Liver (tissue), 9 donors: ENCODE measurements around the gene TCAIM. TPM values are rescaled to one million over a fixed set of nuclear protein-coding genes. Genes with fewer than 3 reads are reported as not detected.

Source experiments
- DNase-seq: peaks from one replicate; pipeline ENCODE4 v3.0.0-alpha.2; 2017; ENCODE audit warnings: low spot score
- H3K27ac ChIP-seq, 2 donors: one replicate each; pipeline ENCODE4 v1.7.0; 2013; ENCODE audit warnings: inconsistent platforms in 2 of 2, low read length in 2 of 2, control low read depth in 1 of 2, low read depth in 1 of 2, mild to moderate bottlenecking in 1 of 2
- H3K27me3 ChIP-seq, 4 donors: one replicate each; pipeline versions ENCODE4 v1.6.1 to v1.7.0; 2013; ENCODE audit warnings: low read length in 3 of 4, inconsistent platforms in 1 of 4, mild to moderate bottlenecking in 1 of 4, moderate library complexity in 1 of 4; ENCODE audit not compliant: control insufficient read depth in 4 of 4, insufficient read depth in 4 of 4
- H3K36me3 ChIP-seq, 4 donors: one replicate each; pipeline versions ENCODE4 v1.6.1 to v1.7.0; 2013; ENCODE audit warnings: low read length in 3 of 4, mild to moderate bottlenecking in 3 of 4, low read depth in 1 of 4, moderate library complexity in 1 of 4; ENCODE audit not compliant: control insufficient read depth in 4 of 4, insufficient read depth in 3 of 4
- H3K4me1 ChIP-seq, 4 donors: one replicate each; pipeline versions ENCODE4 v1.6.1 to v1.7.0; 2013; ENCODE audit warnings: low read length in 3 of 4, mild to moderate bottlenecking in 3 of 4, moderate library complexity in 1 of 4; ENCODE audit not compliant: control insufficient read depth in 4 of 4, insufficient read depth in 4 of 4
- H3K4me3 ChIP-seq, 3 donors: one replicate each; pipeline versions ENCODE4 v1.6.1 to v1.7.0; 2013; ENCODE audit warnings: low read length in 3 of 3, control low read depth in 1 of 3, low read depth in 1 of 3, mild to moderate bottlenecking in 1 of 3
- H3K9ac ChIP-seq, 2 donors: one replicate each; pipeline ENCODE4 v1.7.0; 2013; ENCODE audit warnings: low read length in 2 of 2, mild to moderate bottlenecking in 2 of 2, moderate library complexity in 2 of 2, control low read depth in 1 of 2, low read depth in 1 of 2
- H3K9me3 ChIP-seq, 4 donors: one replicate each; pipeline versions ENCODE4 v1.6.1 to v1.7.0; 2013; ENCODE audit warnings: low read length in 3 of 4; ENCODE audit not compliant: control insufficient read depth in 4 of 4
- FOXA2 ChIP-seq: IDR thresholded peaks from 2 replicates; pipeline ENCODE4 v1.6.1; 2016; ENCODE audit warnings: antibody characterized with exemption
- HNF4G ChIP-seq: IDR thresholded peaks from 2 replicates; pipeline ENCODE4 v1.6.1; 2016; ENCODE audit warnings: antibody characterized with exemption
- RAD21 ChIP-seq, 2 donors: IDR thresholded peaks; 2 replicates each; pipeline ENCODE4 v1.6.1; 2016; ENCODE audit warnings: antibody characterized with exemption in 2 of 2, mild to moderate bottlenecking in 2 of 2
- RXRA ChIP-seq, 2 donors: IDR thresholded peaks; 2 replicates each; pipeline ENCODE4 v1.6.1; 2017 to 2018; ENCODE audit warnings: antibody characterized with exemption in 2 of 2, mild to moderate bottlenecking in 1 of 2
- TAF1 ChIP-seq: conservative IDR thresholded peaks from 2 replicates; pipeline ENCODE4 v1.6.1; 2016; ENCODE audit warnings: antibody characterized with exemption, mild to moderate bottlenecking
- YY1 ChIP-seq: IDR thresholded peaks from 2 replicates; pipeline ENCODE4 v1.6.1; 2016; ENCODE audit warnings: antibody characterized with exemption, mild to moderate bottlenecking
- WGBS: extraction: QIAGEN DNeasy Blood & Tissue Kit; methylation state at CpG from one replicate; pipeline ENCODE4 v1.1.7; 2013; 5-methylcytosine and 5-hydroxymethylcytosine counted together
- polyA plus RNA-seq, 2 donors: library from polyadenylated mRNA; stranded (reverse) in 1 of 2; unstranded in 1 of 2; fragments of 200-250 nt in 1 of 2; fragments of >200 nt in 1 of 2; fragmentation: Nextera tagmentation in 1 of 2; extraction: Ambion mirVana in 1 of 2; gene quantifications; one replicate each; pipeline versions ENCODE4 v1.2.1 to v1.2.3, GENCODE V29; 2013 to 2015
- total RNA-seq, 2 donors: library from RNA; depleted of rRNA; stranded (reverse); fragments of >200 nt; gene quantifications; one replicate each; pipeline ENCODE4 v1.2.3, GENCODE V29; 2014
- TF ChIP-seq, protein P1 (sequence below): IDR thresholded peaks from 2 replicates; pipeline ENCODE4 v1.6.1; 2016; ENCODE audit warnings: antibody characterized with exemption
- TF ChIP-seq, protein P2 (sequence below): IDR thresholded peaks from 2 replicates; pipeline ENCODE4 v1.6.1; 2016; ENCODE audit warnings: antibody characterized with exemption
- TF ChIP-seq, protein P3 (sequence below): fragments of 150-350 bp; IDR thresholded peaks from 2 replicates; pipeline ENCODE4 v1.5.1; 2017; ENCODE audit warnings: improper control_type of control experiment, low read depth, low read length; ENCODE audit not compliant: missing input control
- TF ChIP-seq, protein P4 (sequence below): IDR thresholded peaks from 2 replicates; pipeline ENCODE4 v1.6.1; 2016; ENCODE audit warnings: antibody characterized with exemption
- TF ChIP-seq, protein P5 (sequence below): IDR thresholded peaks from 2 replicates; pipeline ENCODE4 v1.6.1; 2016; ENCODE audit warnings: antibody characterized with exemption, mild to moderate bottlenecking
- donor health status: healthy.
- donor health status: healthy.
- donor health status: healthy.
- donor health status: healthy.
- donor health status: healthy.

The TCAIM gene
- total and polyA plus RNA-seq, 4 donors = 21.0 to 46.6 (median 24.0) TPM

DNA sequence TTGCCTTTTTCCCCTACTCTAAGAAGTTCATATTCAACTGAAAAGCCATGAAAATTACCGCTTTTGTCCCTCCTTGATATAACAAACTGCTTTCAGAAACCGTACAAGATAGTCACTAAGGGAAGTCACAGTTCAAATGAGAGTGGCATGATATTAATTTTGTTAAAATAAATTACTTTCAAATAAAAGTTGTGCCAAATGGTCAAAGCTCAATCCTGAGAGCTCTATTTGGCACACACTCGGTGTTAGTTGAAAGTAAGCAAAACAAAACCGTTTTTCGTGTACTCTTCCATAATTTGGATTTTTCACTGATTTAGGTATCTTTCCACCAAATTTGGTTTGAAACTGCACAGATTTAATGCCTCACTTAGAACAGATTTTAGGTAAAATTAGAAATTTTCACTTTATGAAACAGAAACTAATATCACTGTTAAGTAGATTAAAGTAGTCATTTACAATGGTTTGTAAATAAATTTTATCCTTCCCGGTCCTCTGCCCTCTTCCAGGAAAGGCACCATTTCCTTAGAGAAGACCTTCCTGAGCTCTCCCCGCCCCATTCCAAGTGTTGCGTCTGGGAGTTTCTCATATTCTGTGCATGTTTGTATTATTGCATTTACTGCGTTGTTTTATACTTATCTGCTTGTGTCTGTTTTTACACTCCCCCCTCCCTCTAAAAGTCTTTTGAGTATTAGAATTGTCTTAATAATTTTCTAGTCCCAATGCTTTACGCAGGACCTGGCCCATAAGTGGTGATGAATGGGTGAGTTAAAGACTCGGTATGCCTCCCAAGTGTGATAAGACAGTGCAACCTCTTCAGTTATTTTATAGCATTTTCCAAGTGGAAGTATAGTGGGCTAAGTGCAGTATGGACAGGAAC is 853 bp downstream of the TCAIM start:
- Histone ChIP-seq H3K27me3 (no peaks in the 10 kb centered on the region), H3K9me3 (no peaks in the 10 kb centered on the region), H3K27ac (peak overlapping the region; percentile 98 to 99), H3K9ac (peak overlapping the region; percentile 97 to 99), H3K36me3 (no peaks in the 10 kb centered on the region), H3K4me1 (peaks cover 2 to 25% (median 16%) of the 10 kb centered on the region in 4 donors), H3K4me3 (peak overlapping the region; percentile 65 to 98 (median 95))
- TF ChIP-seq RXRA (IDR thresholded peaks at IDR 0.05) (no peak), YY1 (peak; percentile 28)
- TF ChIP-seq, protein P1, sequence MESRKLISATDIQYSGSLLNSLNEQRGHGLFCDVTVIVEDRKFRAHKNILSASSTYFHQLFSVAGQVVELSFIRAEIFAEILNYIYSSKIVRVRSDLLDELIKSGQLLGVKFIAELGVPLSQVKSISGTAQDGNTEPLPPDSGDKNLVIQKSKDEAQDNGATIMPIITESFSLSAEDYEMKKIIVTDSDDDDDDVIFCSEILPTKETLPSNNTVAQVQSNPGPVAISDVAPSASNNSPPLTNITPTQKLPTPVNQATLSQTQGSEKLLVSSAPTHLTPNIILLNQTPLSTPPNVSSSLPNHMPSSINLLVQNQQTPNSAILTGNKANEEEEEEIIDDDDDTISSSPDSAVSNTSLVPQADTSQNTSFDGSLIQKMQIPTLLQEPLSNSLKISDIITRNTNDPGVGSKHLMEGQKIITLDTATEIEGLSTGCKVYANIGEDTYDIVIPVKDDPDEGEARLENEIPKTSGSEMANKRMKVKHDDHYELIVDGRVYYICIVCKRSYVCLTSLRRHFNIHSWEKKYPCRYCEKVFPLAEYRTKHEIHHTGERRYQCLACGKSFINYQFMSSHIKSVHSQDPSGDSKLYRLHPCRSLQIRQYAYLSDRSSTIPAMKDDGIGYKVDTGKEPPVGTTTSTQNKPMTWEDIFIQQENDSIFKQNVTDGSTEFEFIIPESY = peak; percentile 25
- TF ChIP-seq, protein P2, sequence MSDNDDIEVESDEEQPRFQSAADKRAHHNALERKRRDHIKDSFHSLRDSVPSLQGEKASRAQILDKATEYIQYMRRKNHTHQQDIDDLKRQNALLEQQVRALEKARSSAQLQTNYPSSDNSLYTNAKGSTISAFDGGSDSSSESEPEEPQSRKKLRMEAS = peak; percentile 34
- no peak for DNase-seq
- 10% methylated on average over 11 of the region's 11 CpGs for WGBS

DNA sequence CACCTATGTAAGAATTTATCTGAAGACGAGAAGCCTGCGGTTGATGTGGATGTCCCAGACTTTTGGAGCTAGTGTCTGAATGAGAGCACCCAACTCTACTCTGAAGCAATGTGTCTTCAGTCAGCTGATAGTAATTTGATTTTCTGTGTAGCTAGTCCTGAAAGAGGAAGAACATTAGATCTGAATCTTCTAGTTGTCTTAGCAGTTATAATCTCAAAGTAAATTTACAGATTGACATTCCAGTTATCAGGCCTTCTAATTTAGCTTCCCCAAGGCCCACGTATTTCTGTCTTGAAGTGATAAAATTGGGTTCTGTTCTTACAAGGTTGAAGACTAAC is 1.5 kb downstream of the TCAIM start:
- Histone ChIP-seq H3K4me3 (peak overlapping the region; percentile 65 to 98 (median 95)), H3K36me3 (no peaks in the 10 kb centered on the region), H3K9ac (peak overlapping the region; percentile 97 to 99), H3K27me3 (no peaks in the 10 kb centered on the region), H3K27ac (peak overlapping the region; percentile 98 to 99), H3K4me1 (peaks cover 2 to 25% (median 16%) of the 10 kb centered on the region in 4 donors), H3K9me3 (no peaks in the 10 kb centered on the region)
- WGBS = 35% methylated on average over 3 of the region's 3 CpGs
- TF ChIP-seq HNF4G (no peak), FOXA2 (no peak), TAF1 (peak; percentile 35), RAD21 (IDR thresholded peaks at IDR 0.05) (no peak)
- TF ChIP-seq, protein P2 = no peak
- TF ChIP-seq, protein P3, sequence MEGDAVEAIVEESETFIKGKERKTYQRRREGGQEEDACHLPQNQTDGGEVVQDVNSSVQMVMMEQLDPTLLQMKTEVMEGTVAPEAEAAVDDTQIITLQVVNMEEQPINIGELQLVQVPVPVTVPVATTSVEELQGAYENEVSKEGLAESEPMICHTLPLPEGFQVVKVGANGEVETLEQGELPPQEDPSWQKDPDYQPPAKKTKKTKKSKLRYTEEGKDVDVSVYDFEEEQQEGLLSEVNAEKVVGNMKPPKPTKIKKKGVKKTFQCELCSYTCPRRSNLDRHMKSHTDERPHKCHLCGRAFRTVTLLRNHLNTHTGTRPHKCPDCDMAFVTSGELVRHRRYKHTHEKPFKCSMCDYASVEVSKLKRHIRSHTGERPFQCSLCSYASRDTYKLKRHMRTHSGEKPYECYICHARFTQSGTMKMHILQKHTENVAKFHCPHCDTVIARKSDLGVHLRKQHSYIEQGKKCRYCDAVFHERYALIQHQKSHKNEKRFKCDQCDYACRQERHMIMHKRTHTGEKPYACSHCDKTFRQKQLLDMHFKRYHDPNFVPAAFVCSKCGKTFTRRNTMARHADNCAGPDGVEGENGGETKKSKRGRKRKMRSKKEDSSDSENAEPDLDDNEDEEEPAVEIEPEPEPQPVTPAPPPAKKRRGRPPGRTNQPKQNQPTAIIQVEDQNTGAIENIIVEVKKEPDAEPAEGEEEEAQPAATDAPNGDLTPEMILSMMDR = no peak
- TF ChIP-seq, protein P4, sequence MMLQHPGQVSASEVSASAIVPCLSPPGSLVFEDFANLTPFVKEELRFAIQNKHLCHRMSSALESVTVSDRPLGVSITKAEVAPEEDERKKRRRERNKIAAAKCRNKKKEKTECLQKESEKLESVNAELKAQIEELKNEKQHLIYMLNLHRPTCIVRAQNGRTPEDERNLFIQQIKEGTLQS = no peak
- TF ChIP-seq, protein P5, sequence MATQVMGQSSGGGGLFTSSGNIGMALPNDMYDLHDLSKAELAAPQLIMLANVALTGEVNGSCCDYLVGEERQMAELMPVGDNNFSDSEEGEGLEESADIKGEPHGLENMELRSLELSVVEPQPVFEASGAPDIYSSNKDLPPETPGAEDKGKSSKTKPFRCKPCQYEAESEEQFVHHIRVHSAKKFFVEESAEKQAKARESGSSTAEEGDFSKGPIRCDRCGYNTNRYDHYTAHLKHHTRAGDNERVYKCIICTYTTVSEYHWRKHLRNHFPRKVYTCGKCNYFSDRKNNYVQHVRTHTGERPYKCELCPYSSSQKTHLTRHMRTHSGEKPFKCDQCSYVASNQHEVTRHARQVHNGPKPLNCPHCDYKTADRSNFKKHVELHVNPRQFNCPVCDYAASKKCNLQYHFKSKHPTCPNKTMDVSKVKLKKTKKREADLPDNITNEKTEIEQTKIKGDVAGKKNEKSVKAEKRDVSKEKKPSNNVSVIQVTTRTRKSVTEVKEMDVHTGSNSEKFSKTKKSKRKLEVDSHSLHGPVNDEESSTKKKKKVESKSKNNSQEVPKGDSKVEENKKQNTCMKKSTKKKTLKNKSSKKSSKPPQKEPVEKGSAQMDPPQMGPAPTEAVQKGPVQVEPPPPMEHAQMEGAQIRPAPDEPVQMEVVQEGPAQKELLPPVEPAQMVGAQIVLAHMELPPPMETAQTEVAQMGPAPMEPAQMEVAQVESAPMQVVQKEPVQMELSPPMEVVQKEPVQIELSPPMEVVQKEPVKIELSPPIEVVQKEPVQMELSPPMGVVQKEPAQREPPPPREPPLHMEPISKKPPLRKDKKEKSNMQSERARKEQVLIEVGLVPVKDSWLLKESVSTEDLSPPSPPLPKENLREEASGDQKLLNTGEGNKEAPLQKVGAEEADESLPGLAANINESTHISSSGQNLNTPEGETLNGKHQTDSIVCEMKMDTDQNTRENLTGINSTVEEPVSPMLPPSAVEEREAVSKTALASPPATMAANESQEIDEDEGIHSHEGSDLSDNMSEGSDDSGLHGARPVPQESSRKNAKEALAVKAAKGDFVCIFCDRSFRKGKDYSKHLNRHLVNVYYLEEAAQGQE = peak; percentile 33
- DNase-seq = no peak
